Activated B cell treated with CpG ODN at 0.5 μM for 24 hours (primary cell): ENCODE data around the gene EME2. TPM values are rescaled to one million over a fixed set of nuclear protein-coding genes. Genes with fewer than 3 reads are reported as not detected.

ENCODE experiments used
- ATAC-seq: fragments of 200-7000 bp; cut with Tn5 transposase; one replicate; pipeline ENCODE4 v1.10.0; 2021; ENCODE audit warnings: low read depth, mild to moderate bottlenecking, moderate library complexity
- CTCF ChIA-PET: fragments of 350-600 bp; sonication (Branson Sonifier 250); formaldehyde crosslinking; loops from one replicate; lab custom pipeline; 2021; ENCODE audit warnings: antibody characterized with exemption; lab: Charles Lee
- POLR2A ChIA-PET: fragments of 350-600 bp; sonication (Branson Sonifier 250); formaldehyde crosslinking; loops from one replicate; lab custom pipeline; 2021; ENCODE audit warnings: antibody characterized with exemption; lab: Charles Lee
- DNase-seq: peaks from one replicate; pipeline ENCODE4 v3.0.0; 2022
- H3K27ac Mint-ChIP-seq: one replicate; pipeline ENCODE4 v1.8.0; 2020; ENCODE audit warnings: mixed read lengths
- H3K27me3 Mint-ChIP-seq: one replicate; pipeline ENCODE4 v1.8.0; 2021; ENCODE audit warnings: mixed read lengths
- H3K36me3 Mint-ChIP-seq: one replicate; pipeline ENCODE4 v1.8.0; 2021; ENCODE audit warnings: low read depth, mixed read lengths
- H3K4me1 Mint-ChIP-seq: one replicate; pipeline ENCODE4 v1.8.0; 2021; ENCODE audit warnings: mixed read lengths
- H3K4me3 Mint-ChIP-seq: one replicate; pipeline ENCODE4 v1.8.0; 2020; ENCODE audit warnings: mild to moderate bottlenecking, mixed read lengths
- H3K9me3 Mint-ChIP-seq: one replicate; pipeline ENCODE4 v1.8.0; 2020; ENCODE audit warnings: mixed read lengths
- intact Hi-C: fragments of 100-400 bp; cut with micrococcal nuclease; formaldehyde crosslinking; loops from one replicate; pipeline ENCODE4 v1.15.1; 2024
- total RNA-seq: library from RNA; stranded (reverse); gene quantifications from 2 replicates; pipeline ENCODE4 v1.2.3, GENCODE V29; 2022
- TF ChIP-seq, protein P1 (sequence below): fragments of 200-600 bp; IDR thresholded peaks from one replicate; pipeline ENCODE4 v1.8.0; 2022; ENCODE audit warnings: antibody characterized with exemption, mild to moderate bottlenecking

The EME2 gene
- total RNA-seq, 1 donor from 2014 or later, result 49.9 TPM

- TF ChIP-seq, protein P1, sequence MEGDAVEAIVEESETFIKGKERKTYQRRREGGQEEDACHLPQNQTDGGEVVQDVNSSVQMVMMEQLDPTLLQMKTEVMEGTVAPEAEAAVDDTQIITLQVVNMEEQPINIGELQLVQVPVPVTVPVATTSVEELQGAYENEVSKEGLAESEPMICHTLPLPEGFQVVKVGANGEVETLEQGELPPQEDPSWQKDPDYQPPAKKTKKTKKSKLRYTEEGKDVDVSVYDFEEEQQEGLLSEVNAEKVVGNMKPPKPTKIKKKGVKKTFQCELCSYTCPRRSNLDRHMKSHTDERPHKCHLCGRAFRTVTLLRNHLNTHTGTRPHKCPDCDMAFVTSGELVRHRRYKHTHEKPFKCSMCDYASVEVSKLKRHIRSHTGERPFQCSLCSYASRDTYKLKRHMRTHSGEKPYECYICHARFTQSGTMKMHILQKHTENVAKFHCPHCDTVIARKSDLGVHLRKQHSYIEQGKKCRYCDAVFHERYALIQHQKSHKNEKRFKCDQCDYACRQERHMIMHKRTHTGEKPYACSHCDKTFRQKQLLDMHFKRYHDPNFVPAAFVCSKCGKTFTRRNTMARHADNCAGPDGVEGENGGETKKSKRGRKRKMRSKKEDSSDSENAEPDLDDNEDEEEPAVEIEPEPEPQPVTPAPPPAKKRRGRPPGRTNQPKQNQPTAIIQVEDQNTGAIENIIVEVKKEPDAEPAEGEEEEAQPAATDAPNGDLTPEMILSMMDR, result no peak
- Mint-ChIP-seq H3K9me3 (no peaks in the 10 kb centered on the region), H3K4me3 (no peak overlapping the region), H3K4me1 (peaks cover 9% of the 10 kb centered on the region), H3K27ac (no peak overlapping the region), H3K36me3 (peaks cover 62% of the 10 kb centered on the region), H3K27me3 (no peaks in the 10 kb centered on the region)
- intact Hi-C loops, result no loop called here
- ChIA-PET POLR2A (no interaction called here), CTCF (no interaction called here)
- DNase-seq (no peak), ATAC-seq (no peak)
These were observed 6.8 kb upstream of the EME2 start for GRCh38 chr16:1765826-1766225.

GRCh38 chr16:1766231-1766630, 6.4 kb upstream of the EME2 start:
- Mint-ChIP-seq H3K9me3 (no peaks in the 10 kb centered on the region), H3K4me3 (no peak overlapping the region), H3K27me3 (no peaks in the 10 kb centered on the region), H3K36me3 (peaks cover 58% of the 10 kb centered on the region), H3K27ac (no peak overlapping the region), H3K4me1 (peaks cover 9% of the 10 kb centered on the region)
- DNase-seq (no peak), ATAC-seq (no peak)
- intact Hi-C loops, result no loop called here
- ChIA-PET POLR2A (no interaction called here), CTCF (no interaction called here)
- TF ChIP-seq, protein P1, result no peak

- ChIA-PET CTCF (no interaction called here), POLR2A (no interaction called here)
- ATAC-seq (no peak), DNase-seq (no peak)
- Mint-ChIP-seq H3K4me3 (no peak overlapping the region), H3K27ac (no peak overlapping the region), H3K27me3 (no peaks in the 10 kb centered on the region), H3K4me1 (peaks cover 9% of the 10 kb centered on the region), H3K9me3 (no peaks in the 10 kb centered on the region), H3K36me3 (peaks cover 54% of the 10 kb centered on the region)
- TF ChIP-seq, protein P1, result no peak
- intact Hi-C loops, result no loop called here
These were observed 5.9 kb upstream of the EME2 start for GRCh38 chr16:1766701-1767100.

GRCh38 chr16:1767116-1767994, 5.3 kb upstream of the EME2 start:
- POLR2A ChIA-PET, result interaction anchor here (1.9 kb wide), 1 partner anchor 62 kb away, joined by 10 read pairs; the partner anchor contains the start of gene MAPK8IP3
- DNase-seq, result no peak
- peaks cover 53% of the 10 kb centered on the region for H3K36me3 Mint-ChIP-seq

More at GRCh38 chr16:1767116-1767994, 5.3 kb upstream of the EME2 start:
- TF ChIP-seq, protein P1, result no peak
- H3K9me3 Mint-ChIP-seq, result no peaks in the 10 kb centered on the region
- no peak overlapping the region for H3K4me3 Mint-ChIP-seq
- H3K27ac Mint-ChIP-seq, result no peak overlapping the region
- no peak for ATAC-seq
- CTCF ChIA-PET, result no interaction called here
- H3K4me1 Mint-ChIP-seq, result peaks cover 16% of the 10 kb centered on the region
- intact Hi-C loops, result no loop called here
- H3K27me3 Mint-ChIP-seq, result no peaks in the 10 kb centered on the region
